Ascending aorta (tissue), 2 donors: ENCODE results near the gene TPP2. TPM values are rescaled to one million over a fixed set of nuclear protein-coding genes. Genes with fewer than 3 reads are reported as not detected.
A peak's percentile ranks its signal among the peaks of the same experiment; 100 is the strongest.

Experiments
- DNase-seq, 2 donors: peaks; one replicate each; pipeline ENCODE4 v3.0.0-alpha.2; 2019; ENCODE audit warnings: low spot score in 2 of 2
- H3K27ac ChIP-seq, 2 donors: fragments of 200-600 bp; sonication (generic); one replicate each; pipeline ENCODE4 v1.5.1; 2016 to 2017; ENCODE audit warnings: mild to moderate bottlenecking in 1 of 2
- H3K27me3 ChIP-seq: fragments of 200-600 bp; sonication (generic); one replicate; pipeline ENCODE4 v1.5.1; 2017
- H3K36me3 ChIP-seq, 2 donors: fragments of 200-600 bp; sonication (generic); one replicate each; pipeline ENCODE4 v1.5.1; 2016
- H3K4me1 ChIP-seq, 2 donors: fragments of 200-600 bp; sonication (generic); one replicate each; pipeline ENCODE4 v1.5.1; 2016 to 2017; ENCODE audit warnings: mild to moderate bottlenecking in 1 of 2
- H3K4me3 ChIP-seq, 2 donors: fragments of 200-600 bp; sonication (generic); one replicate each; pipeline ENCODE4 v1.5.1; 2016 to 2017; ENCODE audit warnings: mild to moderate bottlenecking in 1 of 2
- H3K9me3 ChIP-seq, 2 donors: fragments of 200-600 bp; sonication (generic); one replicate each; pipeline ENCODE4 v1.5.1; 2016
- intact Hi-C: fragments of 100-400 bp; cut with DNase I; formaldehyde crosslinking; loops from one replicate; pipeline ENCODE4 v1.15.1; 2023
- total RNA-seq: library from RNA; depleted of rRNA; stranded (reverse); fragments of >200 nt; gene quantifications from one replicate; pipeline ENCODE4 v1.1.0, GENCODE V29; 2016
- TF ChIP-seq, protein P1 (sequence below), 3 experiments: fragments of 200-600 bp in 2 of 3; fragments of 450-650 bp in 1 of 3; sonication (generic) in 2 of 3; IDR thresholded peaks; one replicate each; pipeline ENCODE4 v1.5.1; 2016 to 2019; ENCODE audit warnings: antibody characterized with exemption in 3 of 3, mild to moderate bottlenecking in 1 of 3, moderate library complexity in 1 of 3

The TPP2 gene
- total RNA-seq, 1 donor from 2014 or later: 21.4 TPM

DNA sequence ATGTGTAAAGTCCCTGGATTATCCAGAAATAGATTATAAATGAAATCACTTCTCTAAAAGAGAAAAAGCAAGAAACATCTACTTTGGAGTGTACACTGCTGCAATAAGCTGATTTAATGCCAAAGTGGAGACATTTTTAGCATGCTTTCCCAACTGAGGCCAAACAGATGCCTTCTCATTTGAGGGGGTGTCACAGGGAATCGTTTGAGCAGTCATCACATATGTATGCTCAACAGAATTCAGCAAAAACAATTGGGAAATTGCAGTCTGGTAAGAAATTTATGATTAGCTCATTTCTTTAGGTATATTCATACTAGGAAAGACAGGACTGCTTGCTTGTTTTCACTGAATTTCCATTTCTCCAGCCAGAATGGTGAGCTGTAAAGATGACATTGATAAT, 27.3 kb upstream of the TPP2 start:
- no peaks in the 10 kb centered on the region for H3K9me3 ChIP-seq
- DNase-seq: no peak
- TF ChIP-seq, protein P1, sequence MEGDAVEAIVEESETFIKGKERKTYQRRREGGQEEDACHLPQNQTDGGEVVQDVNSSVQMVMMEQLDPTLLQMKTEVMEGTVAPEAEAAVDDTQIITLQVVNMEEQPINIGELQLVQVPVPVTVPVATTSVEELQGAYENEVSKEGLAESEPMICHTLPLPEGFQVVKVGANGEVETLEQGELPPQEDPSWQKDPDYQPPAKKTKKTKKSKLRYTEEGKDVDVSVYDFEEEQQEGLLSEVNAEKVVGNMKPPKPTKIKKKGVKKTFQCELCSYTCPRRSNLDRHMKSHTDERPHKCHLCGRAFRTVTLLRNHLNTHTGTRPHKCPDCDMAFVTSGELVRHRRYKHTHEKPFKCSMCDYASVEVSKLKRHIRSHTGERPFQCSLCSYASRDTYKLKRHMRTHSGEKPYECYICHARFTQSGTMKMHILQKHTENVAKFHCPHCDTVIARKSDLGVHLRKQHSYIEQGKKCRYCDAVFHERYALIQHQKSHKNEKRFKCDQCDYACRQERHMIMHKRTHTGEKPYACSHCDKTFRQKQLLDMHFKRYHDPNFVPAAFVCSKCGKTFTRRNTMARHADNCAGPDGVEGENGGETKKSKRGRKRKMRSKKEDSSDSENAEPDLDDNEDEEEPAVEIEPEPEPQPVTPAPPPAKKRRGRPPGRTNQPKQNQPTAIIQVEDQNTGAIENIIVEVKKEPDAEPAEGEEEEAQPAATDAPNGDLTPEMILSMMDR (IDR thresholded peaks at IDR 0.05): no peak
- no peaks in the 10 kb centered on the region for H3K4me1 ChIP-seq
- no peak overlapping the region for H3K4me3 ChIP-seq
- intact Hi-C loops: no loop called here
- no peaks in the 10 kb centered on the region for H3K36me3 ChIP-seq
- no peaks in the 10 kb centered on the region for H3K27me3 ChIP-seq
- H3K27ac ChIP-seq: no peak overlapping the region

DNA sequence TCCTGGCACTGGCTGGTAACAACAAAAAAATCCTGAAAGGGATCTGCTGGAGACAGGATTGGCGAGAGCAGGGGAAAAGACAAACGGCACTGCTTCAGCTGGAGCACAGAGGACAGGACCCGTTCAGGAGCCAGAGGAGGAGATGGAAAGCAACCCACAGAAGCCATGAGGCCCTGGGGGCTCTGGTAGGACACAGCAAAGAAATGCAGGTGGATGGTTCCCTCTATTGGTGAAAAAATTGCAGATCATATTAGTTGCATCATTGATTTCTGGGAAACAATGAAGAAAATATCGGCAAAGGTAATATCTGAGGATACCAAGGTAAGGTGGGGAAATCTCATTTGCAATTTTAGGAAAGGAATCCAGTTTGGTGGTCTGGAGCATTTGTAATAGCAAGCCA, 25.7 kb upstream of the TPP2 start:
- intact Hi-C loops: no loop called here
- Histone ChIP-seq H3K4me1 (no peaks in the 10 kb centered on the region), H3K4me3 (no peak overlapping the region), H3K27me3 (no peaks in the 10 kb centered on the region), H3K36me3 (no peaks in the 10 kb centered on the region), H3K9me3 (no peaks in the 10 kb centered on the region), H3K27ac (no peak overlapping the region)
- TF ChIP-seq, protein P1 (IDR thresholded peaks at IDR 0.05): no peak
- DNase-seq: no peak

DNA sequence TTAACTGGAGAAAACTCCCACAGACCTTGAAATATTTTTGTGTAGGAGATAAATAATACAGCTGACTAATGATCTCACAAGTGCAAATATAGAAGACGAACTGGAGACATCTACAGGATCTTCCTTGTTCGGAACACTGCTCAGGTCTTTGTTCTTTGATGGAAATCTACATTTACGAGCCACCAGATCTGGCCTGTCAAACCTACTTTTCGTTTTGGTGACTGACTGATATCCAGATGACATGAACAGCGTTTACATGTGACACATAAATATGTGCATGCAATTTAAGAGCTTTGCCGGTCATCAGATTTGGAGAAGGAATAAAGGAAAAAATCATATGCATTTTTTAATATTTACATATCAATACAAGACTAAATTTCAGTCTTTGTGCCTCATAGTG, 24.5 kb upstream of the TPP2 start:
- Histone ChIP-seq H3K27ac (no peak overlapping the region), H3K9me3 (no peaks in the 10 kb centered on the region), H3K4me1 (no peaks in the 10 kb centered on the region), H3K27me3 (no peaks in the 10 kb centered on the region), H3K36me3 (no peaks in the 10 kb centered on the region), H3K4me3 (no peak overlapping the region)
- TF ChIP-seq, protein P1 (IDR thresholded peaks at IDR 0.05): no peak
- no peak for DNase-seq
- intact Hi-C loops: no loop called here

DNA sequence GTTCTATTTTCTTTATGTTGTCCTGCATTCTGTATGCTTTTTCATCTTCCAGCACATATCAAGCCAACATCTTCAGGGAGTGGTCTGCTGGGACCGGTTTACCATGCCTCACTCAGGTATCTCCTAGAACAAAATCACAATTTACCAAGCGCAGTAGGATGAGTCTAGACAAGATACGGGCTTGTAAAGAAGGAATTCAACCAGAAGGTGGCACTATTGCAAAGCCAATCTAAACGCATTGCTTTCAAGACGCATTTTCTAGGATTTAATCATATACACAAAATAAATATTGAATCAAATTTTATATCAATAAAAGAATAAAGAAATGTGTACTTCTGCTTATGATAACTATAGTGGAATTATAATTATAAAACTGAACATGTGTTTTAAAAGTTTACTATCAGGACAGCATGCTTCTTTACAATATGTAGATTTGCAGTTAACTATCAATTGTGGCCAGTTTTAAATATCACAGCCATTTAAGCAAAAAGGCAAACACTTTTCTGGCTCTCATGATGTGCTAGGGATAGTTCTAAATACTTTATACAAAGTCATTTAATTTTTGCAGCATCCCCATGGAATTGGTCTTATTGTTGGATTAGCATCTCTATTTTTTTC, 16.1 kb upstream of the TPP2 start:
- Histone ChIP-seq H3K9me3 (no peaks in the 10 kb centered on the region), H3K27ac (no peak overlapping the region), H3K27me3 (no peaks in the 10 kb centered on the region), H3K36me3 (no peaks in the 10 kb centered on the region), H3K4me3 (no peak overlapping the region), H3K4me1 (no peaks in the 10 kb centered on the region)
- intact Hi-C loops: no loop called here
- TF ChIP-seq, protein P1 (IDR thresholded peaks at IDR 0.05): peak; percentile 54 to 73 (median 64)
- no peak for DNase-seq

DNA sequence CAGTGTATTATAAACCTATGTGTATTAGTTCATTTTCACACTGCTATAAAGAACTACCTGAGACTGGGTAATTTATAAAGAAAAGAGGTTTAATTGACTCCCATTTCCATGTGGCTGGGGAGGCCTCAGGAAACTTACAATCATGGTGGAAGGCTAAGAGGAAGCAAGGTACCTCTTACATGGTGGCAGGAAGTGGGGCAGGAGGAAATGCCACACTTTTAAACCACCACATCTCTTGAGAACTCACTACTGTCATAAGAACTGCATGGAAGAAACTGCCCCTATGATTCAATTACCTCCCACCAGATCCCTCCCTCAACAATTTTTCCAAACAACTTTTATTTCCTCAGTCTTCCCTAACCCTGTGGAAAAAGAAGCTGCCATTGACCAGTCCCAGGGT, 14.5 kb upstream of the TPP2 start:
- DNase-seq: no peak
- Histone ChIP-seq H3K4me1 (no peaks in the 10 kb centered on the region), H3K27me3 (no peaks in the 10 kb centered on the region), H3K9me3 (no peaks in the 10 kb centered on the region), H3K4me3 (no peak overlapping the region), H3K36me3 (no peaks in the 10 kb centered on the region), H3K27ac (no peak overlapping the region)
- TF ChIP-seq, protein P1 (IDR thresholded peaks at IDR 0.05): no peak
- intact Hi-C loops: no loop called here

DNA sequence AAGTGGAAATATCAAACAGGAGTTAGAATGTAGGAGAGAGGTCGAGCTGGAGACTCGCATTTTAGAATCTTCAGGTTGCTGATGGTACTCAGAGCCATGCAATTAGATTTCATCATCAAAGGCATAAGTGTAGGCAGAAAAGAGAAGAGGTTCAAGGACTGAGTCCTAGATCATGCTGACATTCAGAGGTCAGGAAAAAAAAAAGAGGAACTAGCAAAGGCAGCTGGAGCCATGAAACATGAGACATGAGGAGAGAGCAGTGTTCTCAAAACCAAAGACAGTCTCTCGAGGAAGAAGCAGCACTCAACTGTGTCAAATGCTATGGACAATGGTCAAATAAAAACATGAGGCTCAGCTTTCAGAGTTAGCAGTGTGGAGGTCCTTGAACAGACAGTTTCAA, 12.4 kb upstream of the TPP2 start:
- no peaks in the 10 kb centered on the region for H3K4me1 ChIP-seq
- no peaks in the 10 kb centered on the region for H3K27me3 ChIP-seq
- TF ChIP-seq, protein P1 (IDR thresholded peaks at IDR 0.05): no peak
- intact Hi-C loops: no loop called here
- no peaks in the 10 kb centered on the region for H3K9me3 ChIP-seq
- DNase-seq: no peak
- H3K4me3 ChIP-seq: no peak overlapping the region
- H3K27ac ChIP-seq: no peak overlapping the region
- H3K36me3 ChIP-seq: no peaks in the 10 kb centered on the region
